Liver (tissue), 9 donors: ENCODE measurements around the gene WWC1. TPM values are rescaled to one million over a fixed set of nuclear protein-coding genes. Genes with fewer than 3 reads are reported as not detected.

Experiments used
- DNase-seq: peaks from one replicate; pipeline ENCODE4 v3.0.0-alpha.2; 2017; ENCODE audit warnings: low spot score
- H3K27ac ChIP-seq, 2 donors: one replicate each; pipeline ENCODE4 v1.7.0; 2013; ENCODE audit warnings: inconsistent platforms in 2 of 2, low read length in 2 of 2, control low read depth in 1 of 2, low read depth in 1 of 2, mild to moderate bottlenecking in 1 of 2
- H3K27me3 ChIP-seq, 4 donors: one replicate each; pipeline versions ENCODE4 v1.6.1 to v1.7.0; 2013; ENCODE audit warnings: low read length in 3 of 4, inconsistent platforms in 1 of 4, mild to moderate bottlenecking in 1 of 4, moderate library complexity in 1 of 4; ENCODE audit not compliant: control insufficient read depth in 4 of 4, insufficient read depth in 4 of 4
- H3K36me3 ChIP-seq, 4 donors: one replicate each; pipeline versions ENCODE4 v1.6.1 to v1.7.0; 2013; ENCODE audit warnings: low read length in 3 of 4, mild to moderate bottlenecking in 3 of 4, low read depth in 1 of 4, moderate library complexity in 1 of 4; ENCODE audit not compliant: control insufficient read depth in 4 of 4, insufficient read depth in 3 of 4
- H3K4me1 ChIP-seq, 4 donors: one replicate each; pipeline versions ENCODE4 v1.6.1 to v1.7.0; 2013; ENCODE audit warnings: low read length in 3 of 4, mild to moderate bottlenecking in 3 of 4, moderate library complexity in 1 of 4; ENCODE audit not compliant: control insufficient read depth in 4 of 4, insufficient read depth in 4 of 4
- H3K4me3 ChIP-seq, 3 donors: one replicate each; pipeline versions ENCODE4 v1.6.1 to v1.7.0; 2013; ENCODE audit warnings: low read length in 3 of 3, control low read depth in 1 of 3, low read depth in 1 of 3, mild to moderate bottlenecking in 1 of 3
- H3K9ac ChIP-seq, 2 donors: one replicate each; pipeline ENCODE4 v1.7.0; 2013; ENCODE audit warnings: low read length in 2 of 2, mild to moderate bottlenecking in 2 of 2, moderate library complexity in 2 of 2, control low read depth in 1 of 2, low read depth in 1 of 2
- H3K9me3 ChIP-seq, 4 donors: one replicate each; pipeline versions ENCODE4 v1.6.1 to v1.7.0; 2013; ENCODE audit warnings: low read length in 3 of 4; ENCODE audit not compliant: control insufficient read depth in 4 of 4
- EGR1 ChIP-seq, 2 donors: IDR thresholded peaks; 2 replicates each; pipeline ENCODE4 v1.6.1; 2016 to 2018; ENCODE audit warnings: antibody characterized with exemption in 2 of 2, low read depth in 2 of 2
- FOXA1 ChIP-seq: IDR thresholded peaks from 2 replicates; pipeline ENCODE4 v1.6.1; 2016; ENCODE audit warnings: antibody characterized with exemption
- FOXA2 ChIP-seq: IDR thresholded peaks from 2 replicates; pipeline ENCODE4 v1.6.1; 2016; ENCODE audit warnings: antibody characterized with exemption
- GABPA ChIP-seq, 2 donors: IDR thresholded peaks in 1 of 2; conservative IDR thresholded peaks in 1 of 2; 2 replicates each; pipeline ENCODE4 v1.6.1; 2016; ENCODE audit warnings: antibody characterized with exemption in 2 of 2, mild to moderate bottlenecking in 1 of 2, moderate library complexity in 1 of 2
- HNF4G ChIP-seq: IDR thresholded peaks from 2 replicates; pipeline ENCODE4 v1.6.1; 2016; ENCODE audit warnings: antibody characterized with exemption
- JUND ChIP-seq, 2 donors: IDR thresholded peaks; 2 replicates each; pipeline ENCODE4 v1.6.1; 2016; ENCODE audit warnings: antibody characterized with exemption in 2 of 2
- MAX ChIP-seq: IDR thresholded peaks from 2 replicates; pipeline ENCODE4 v1.6.1; 2016; ENCODE audit warnings: antibody characterized with exemption
- NR2F2 ChIP-seq: IDR thresholded peaks from 2 replicates; pipeline ENCODE4 v1.6.1; 2016; ENCODE audit warnings: antibody characterized with exemption
- RAD21 ChIP-seq, 2 donors: IDR thresholded peaks; 2 replicates each; pipeline ENCODE4 v1.6.1; 2016; ENCODE audit warnings: antibody characterized with exemption in 2 of 2, mild to moderate bottlenecking in 2 of 2
- REST ChIP-seq: IDR thresholded peaks from 2 replicates; pipeline ENCODE4 v1.6.1; 2016; ENCODE audit warnings: antibody characterized with exemption, mild to moderate bottlenecking
- RXRA ChIP-seq, 2 donors: IDR thresholded peaks; 2 replicates each; pipeline ENCODE4 v1.6.1; 2017 to 2018; ENCODE audit warnings: antibody characterized with exemption in 2 of 2, mild to moderate bottlenecking in 1 of 2
- SP1 ChIP-seq: IDR thresholded peaks from 2 replicates; pipeline ENCODE4 v1.6.1; 2018; ENCODE audit warnings: antibody characterized with exemption, mild to moderate bottlenecking
- TAF1 ChIP-seq: conservative IDR thresholded peaks from 2 replicates; pipeline ENCODE4 v1.6.1; 2016; ENCODE audit warnings: antibody characterized with exemption, mild to moderate bottlenecking
- YY1 ChIP-seq: IDR thresholded peaks from 2 replicates; pipeline ENCODE4 v1.6.1; 2016; ENCODE audit warnings: antibody characterized with exemption, mild to moderate bottlenecking
- ZBTB33 ChIP-seq: IDR thresholded peaks from 2 replicates; pipeline ENCODE4 v1.6.1; 2016; ENCODE audit warnings: antibody characterized with exemption
- WGBS: extraction: QIAGEN DNeasy Blood & Tissue Kit; methylation state at CpG from one replicate; pipeline ENCODE4 v1.1.7; 2013; 5-methylcytosine and 5-hydroxymethylcytosine counted together
- polyA plus RNA-seq, 2 donors: library from polyadenylated mRNA; stranded (reverse) in 1 of 2; unstranded in 1 of 2; fragments of 200-250 nt in 1 of 2; fragments of >200 nt in 1 of 2; fragmentation: Nextera tagmentation in 1 of 2; extraction: Ambion mirVana in 1 of 2; gene quantifications; one replicate each; pipeline versions ENCODE4 v1.2.1 to v1.2.3, GENCODE V29; 2013 to 2015
- total RNA-seq, 2 donors: library from RNA; depleted of rRNA; stranded (reverse); fragments of >200 nt; gene quantifications; one replicate each; pipeline ENCODE4 v1.2.3, GENCODE V29; 2014
- TF ChIP-seq, protein P1 (sequence below): fragments of 150-350 bp; IDR thresholded peaks from 2 replicates; pipeline ENCODE4 v1.5.1; 2017; ENCODE audit warnings: improper control_type of control experiment, low read depth, low read length; ENCODE audit not compliant: missing input control
- donor health status: healthy.
- donor health status: healthy.
- donor health status: healthy.
- donor health status: healthy.
- donor health status: healthy.

The WWC1 gene
- total and polyA plus RNA-seq, 4 donors: 5.9 to 25.1 (median 14.8) TPM

- WGBS: 89% methylated on average over 3 of the region's 3 CpGs
- Histone ChIP-seq H3K36me3 (peaks cover 0 to 3% (median under 1%) of the 10 kb centered on the region in 4 donors), H3K4me1 (peaks cover 5 to 28% (median 24%) of the 10 kb centered on the region in 4 donors), H3K27ac (no peak overlapping the region), H3K27me3 (no peaks in the 10 kb centered on the region), H3K4me3 (no peak overlapping the region), H3K9me3 (no peaks in the 10 kb centered on the region), H3K9ac (no peak overlapping the region)
- no peak for DNase-seq
- TF ChIP-seq REST (no peak), FOXA2 (no peak), TAF1 (no peak), GABPA (IDR thresholded peaks at IDR 0.05 in 1 of 2, conservative IDR thresholded peaks at IDR 0.05 in 1 of 2) (no peak), RAD21 (IDR thresholded peaks at IDR 0.05) (no peak), SP1 (no peak), FOXA1 (no peak)
Measured at GRCh38 chr5:168302785-168303184, 11.3 kb downstream of the WWC1 start.

GRCh38 chr5:168303393-168304025, 12.1 kb downstream of the WWC1 start:
- peaks cover 6 to 35% (median 31%) of the 10 kb centered on the region in 4 donors for H3K4me1 ChIP-seq
- WGBS: 80% methylated on average over 5 of the region's 5 CpGs
- H3K27ac ChIP-seq: peak overlapping the region in 1 of 2 donors; percentile 88
- peaks cover 0 to 3% (median under 1%) of the 10 kb centered on the region in 4 donors for H3K36me3 ChIP-seq
- no peaks in the 10 kb centered on the region for H3K27me3 ChIP-seq
- DNase-seq: no peak
- H3K4me3 ChIP-seq: no peak overlapping the region
- TF ChIP-seq MAX (no peak), TAF1 (no peak), HNF4G (no peak), RAD21 (IDR thresholded peaks at IDR 0.05) (no peak), JUND (IDR thresholded peaks at IDR 0.05) (no peak), YY1 (no peak), REST (no peak), EGR1 (IDR thresholded peaks at IDR 0.05; ENCODE audit: low read depth in 2 of 2) (no peak), FOXA1 (no peak), ZBTB33 (no peak), RXRA (IDR thresholded peaks at IDR 0.05) (no peak), NR2F2 (no peak)
- TF ChIP-seq, protein P1, sequence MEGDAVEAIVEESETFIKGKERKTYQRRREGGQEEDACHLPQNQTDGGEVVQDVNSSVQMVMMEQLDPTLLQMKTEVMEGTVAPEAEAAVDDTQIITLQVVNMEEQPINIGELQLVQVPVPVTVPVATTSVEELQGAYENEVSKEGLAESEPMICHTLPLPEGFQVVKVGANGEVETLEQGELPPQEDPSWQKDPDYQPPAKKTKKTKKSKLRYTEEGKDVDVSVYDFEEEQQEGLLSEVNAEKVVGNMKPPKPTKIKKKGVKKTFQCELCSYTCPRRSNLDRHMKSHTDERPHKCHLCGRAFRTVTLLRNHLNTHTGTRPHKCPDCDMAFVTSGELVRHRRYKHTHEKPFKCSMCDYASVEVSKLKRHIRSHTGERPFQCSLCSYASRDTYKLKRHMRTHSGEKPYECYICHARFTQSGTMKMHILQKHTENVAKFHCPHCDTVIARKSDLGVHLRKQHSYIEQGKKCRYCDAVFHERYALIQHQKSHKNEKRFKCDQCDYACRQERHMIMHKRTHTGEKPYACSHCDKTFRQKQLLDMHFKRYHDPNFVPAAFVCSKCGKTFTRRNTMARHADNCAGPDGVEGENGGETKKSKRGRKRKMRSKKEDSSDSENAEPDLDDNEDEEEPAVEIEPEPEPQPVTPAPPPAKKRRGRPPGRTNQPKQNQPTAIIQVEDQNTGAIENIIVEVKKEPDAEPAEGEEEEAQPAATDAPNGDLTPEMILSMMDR: no peak
- H3K9me3 ChIP-seq: no peaks in the 10 kb centered on the region
- H3K9ac ChIP-seq: no peak overlapping the region
